H1 (cell line): ENCODE results near the gene CTAGE1. TPM values are rescaled to one million over a fixed set of nuclear protein-coding genes. Genes with fewer than 3 reads are reported as not detected.

Source experiments
- CTCF ChIA-PET: fragments of 300-600 bp; sonication (Branson Sonifier 250); formaldehyde crosslinking; loops from one replicate; lab custom pipeline; 2021; ENCODE audit not compliant: partially characterized antibody; lab: Charles Lee
- POLR2A ChIA-PET: fragments of 300-600 bp; sonication (Branson Sonifier 250); formaldehyde crosslinking; loops from one replicate; lab custom pipeline; 2021; ENCODE audit warnings: inconsistent platforms; ENCODE audit not compliant: partially characterized antibody; lab: Charles Lee
- DNase-seq, 2 experiments: peaks; one replicate each; pipeline versions ENCODE4 v3.0.0 to v3.0.0-alpha.2; 2010 to 2022; ENCODE audit warnings: low spot score in 2 of 2, low read depth in 1 of 2, mixed read lengths in 1 of 2
- FAIRE-seq: peaks from 2 replicates; lab custom pipeline; 2011; peaks lifted over from hg19 to GRCh38; lab: Jason Lieb, UNC
- H2AFZ ChIP-seq: 2 replicates; pipeline ENCODE4 v1.8.1; 2012; ENCODE audit warnings: low read length, inconsistent platforms
- H2AK5ac ChIP-seq: 2 replicates; pipeline ENCODE4 v1.6.1; 2013; ENCODE audit warnings: low read depth, low read length
- H2BK120ac ChIP-seq: replicated peaks from 2 replicates; pipeline ENCODE3; 2013; ENCODE audit warnings: low read depth, low read length, inconsistent platforms
- H2BK12ac ChIP-seq: 2 replicates; pipeline ENCODE4 v1.6.1; 2013; ENCODE audit warnings: low read depth, low read length
- H2BK15ac ChIP-seq: 2 replicates; pipeline ENCODE4 v1.6.1; 2013; ENCODE audit warnings: low read length
- H2BK20ac ChIP-seq: 2 replicates; pipeline ENCODE4 v1.6.1; 2013; ENCODE audit warnings: low read length
- H2BK5ac ChIP-seq: 2 replicates; pipeline ENCODE4 v1.6.1; 2013; ENCODE audit warnings: low read depth, low read length
- H3K14ac ChIP-seq: 2 replicates; pipeline ENCODE4 v1.6.1; 2013; ENCODE audit warnings: inconsistent platforms; ENCODE audit not compliant: insufficient read length
- H3K18ac ChIP-seq: 2 replicates; pipeline ENCODE4 v1.6.1; 2013; ENCODE audit warnings: low read length; ENCODE audit errors: extremely low read depth
- H3K23ac ChIP-seq: 2 replicates; pipeline ENCODE4 v1.6.1; 2013; ENCODE audit warnings: inconsistent platforms; ENCODE audit not compliant: insufficient read length
- H3K23me2 ChIP-seq: 2 replicates; pipeline ENCODE4 v1.6.1; 2013; ENCODE audit warnings: low read depth, low read length
- H3K27ac ChIP-seq: 2 replicates; pipeline ENCODE4 v1.6.1; 2011; ENCODE audit warnings: low read depth, low read length, inconsistent platforms
- H3K27me3 ChIP-seq, 4 experiments: replicated peaks in 1 of 4; 1 replicate in 1 of 4; 2 replicates in 3 of 4; pipeline versions ENCODE4 v1.6.1 to v1.8.1; 2011 to 2013; ENCODE audit warnings: low read length in 3 of 4, mild to moderate bottlenecking in 3 of 4, inconsistent platforms in 2 of 4, mixed read lengths in 2 of 4, moderate library complexity in 1 of 4; ENCODE audit not compliant: control insufficient read depth in 3 of 4, insufficient read depth in 3 of 4; ENCODE audit errors: extremely low read depth in 1 of 4
- H3K36me3 ChIP-seq, 4 experiments: 2 replicates each; pipeline versions ENCODE4 v1.6.1 to v1.8.1; 2011 to 2013; ENCODE audit warnings: mild to moderate bottlenecking in 4 of 4, low read length in 3 of 4, moderate library complexity in 2 of 4, control low read depth in 1 of 4, inconsistent platforms in 1 of 4; ENCODE audit not compliant: insufficient read depth in 4 of 4, control insufficient read depth in 2 of 4
- H3K4ac ChIP-seq: replicated peaks from 2 replicates; pipeline ENCODE3; 2013; ENCODE audit warnings: low read length, low read depth, mixed read lengths, inconsistent platforms; ENCODE audit not compliant: insufficient read length
- H3K4me1 ChIP-seq, 4 experiments: replicated peaks in 1 of 4; 1 replicate in 1 of 4; 2 replicates in 3 of 4; pipeline versions ENCODE4 v1.6.1 to v1.8.1; 2011 to 2013; ENCODE audit warnings: low read length in 3 of 4, inconsistent platforms in 2 of 4, mixed read lengths in 1 of 4; ENCODE audit not compliant: insufficient read depth in 4 of 4, control insufficient read depth in 3 of 4
- H3K4me2 ChIP-seq, 2 experiments: 2 replicates each; pipeline versions ENCODE4 v1.6.1 to v1.8.1; 2011 to 2013; ENCODE audit warnings: low read depth in 2 of 2, low read length in 2 of 2, control low read depth in 1 of 2, inconsistent platforms in 1 of 2, mild to moderate bottlenecking in 1 of 2; ENCODE audit not compliant: insufficient read depth in 1 of 2
- H3K4me3 ChIP-seq, 4 experiments: fragments of 200-600, 300-600 bp in 1 of 4; sonication (generic), shearing (Covaris generic), sonication (Bioruptor Twin) in 1 of 4; 2 replicates each; pipeline versions ENCODE4 v1.5.1 to v1.8.1; 2011 to 2016; ENCODE audit warnings: low read length in 4 of 4, low read depth in 3 of 4, control low read depth in 2 of 4, inconsistent platforms in 2 of 4, mild to moderate bottlenecking in 2 of 4, mixed read lengths in 1 of 4, moderate library complexity in 1 of 4; ENCODE audit not compliant: insufficient read depth in 2 of 4; ENCODE audit errors: extremely low read depth in 1 of 4
- H3K56ac ChIP-seq: replicated peaks from 2 replicates; pipeline ENCODE3; 2013; ENCODE audit warnings: low read depth, mild to moderate bottlenecking, mixed read lengths, low read length, inconsistent platforms; ENCODE audit not compliant: insufficient read length
- H3K79me1 ChIP-seq: 2 replicates; pipeline ENCODE4 v1.6.1; 2013; ENCODE audit warnings: low read depth, low read length, control low read depth
- H3K79me2 ChIP-seq, 2 experiments: 2 replicates each; pipeline versions ENCODE4 v1.6.1 to v1.8.1; 2012 to 2013; ENCODE audit warnings: low read length in 2 of 2, mild to moderate bottlenecking in 2 of 2, inconsistent platforms in 1 of 2; ENCODE audit not compliant: insufficient read depth in 2 of 2, control insufficient read depth in 1 of 2
- H3K9ac ChIP-seq, 4 experiments: replicated peaks in 1 of 4; 1 replicate in 1 of 4; 2 replicates in 3 of 4; pipeline versions ENCODE4 v1.6.1 to v1.8.1; 2011 to 2013; ENCODE audit warnings: low read depth in 3 of 4, low read length in 3 of 4, control low read depth in 2 of 4, mild to moderate bottlenecking in 2 of 4, moderate library complexity in 2 of 4, inconsistent platforms in 1 of 4; ENCODE audit errors: extremely low read depth in 1 of 4
- H3K9me3 ChIP-seq, 2 experiments: 2 replicates each; pipeline versions ENCODE4 v1.6.1 to v1.8.1; 2012 to 2013; ENCODE audit warnings: mild to moderate bottlenecking in 2 of 2, moderate library complexity in 2 of 2, control low read depth in 1 of 2, inconsistent platforms in 1 of 2, low read depth in 1 of 2, low read length in 1 of 2, mixed read lengths in 1 of 2; ENCODE audit not compliant: insufficient read depth in 2 of 2
- H4K20me1 ChIP-seq, 2 experiments: replicated peaks in 1 of 2; 2 replicates each; pipeline versions ENCODE3 to v1.8.1; 2011 to 2013; ENCODE audit warnings: inconsistent platforms in 2 of 2, low read length in 2 of 2, mild to moderate bottlenecking in 1 of 2; ENCODE audit not compliant: insufficient read depth in 2 of 2, control insufficient read depth in 1 of 2
- H4K5ac ChIP-seq: 2 replicates; pipeline ENCODE4 v1.6.1; 2013; ENCODE audit warnings: low read length, low read depth, mixed read lengths, inconsistent platforms; ENCODE audit not compliant: insufficient read length
- H4K8ac ChIP-seq: 2 replicates; pipeline ENCODE4 v1.8.0; 2013; ENCODE audit warnings: mild to moderate bottlenecking, moderate library complexity, low read length, inconsistent platforms; ENCODE audit not compliant: insufficient read depth; ENCODE audit errors: extremely low read depth
- H4K91ac ChIP-seq: replicated peaks from 2 replicates; pipeline ENCODE3; 2013; ENCODE audit warnings: low read length, mixed read lengths, inconsistent platforms; ENCODE audit not compliant: insufficient read length
- CBX5 ChIP-seq: fragments of 300-800, 300-1000 bp; sonication (generic); IDR thresholded peaks from 2 replicates; pipeline ENCODE4 v1.7.1; 2016; ENCODE audit warnings: antibody characterized with exemption, low read length, low read depth
- CTBP2 ChIP-seq: IDR thresholded peaks from 2 replicates; pipeline ENCODE4 v1.7.0; 2011; ENCODE audit warnings: borderline replicate concordance, mild to moderate bottlenecking, moderate library complexity, mixed read lengths, low read length; ENCODE audit not compliant: insufficient read depth, insufficient read length
- CTCF ChIP-seq, 3 experiments: IDR thresholded peaks; 1 replicate in 2 of 3; 2 replicates in 1 of 3; pipeline versions ENCODE4 v1.5.1 to v1.6.1; 2011; ENCODE audit warnings: low read length in 3 of 3, mild to moderate bottlenecking in 3 of 3, inconsistent platforms in 2 of 3, low read depth in 1 of 3, moderate library complexity in 1 of 3; ENCODE audit not compliant: insufficient read depth in 1 of 3; ENCODE audit errors: control extremely low read depth in 1 of 3
- EZH2 ChIP-seq: fragments of 200-600 bp; sonication (generic); IDR thresholded peaks from 2 replicates; pipeline ENCODE4 v1.7.1; 2012; ENCODE audit warnings: low read depth, mild to moderate bottlenecking, moderate library complexity, low read length, inconsistent platforms; ENCODE audit not compliant: severe bottlenecking
- POU5F1 ChIP-seq: IDR thresholded peaks from 2 replicates; pipeline ENCODE4 v1.6.1; 2011; ENCODE audit warnings: low read depth, mild to moderate bottlenecking, low read length, moderate library complexity
- RBBP5 ChIP-seq: IDR thresholded peaks from 2 replicates; pipeline ENCODE4 v1.7.1; 2012; ENCODE audit warnings: low read depth, mild to moderate bottlenecking, inconsistent platforms, low read length, moderate library complexity, borderline replicate concordance
- RNF2 ChIP-seq: fragments of 200-900, 300-1000 bp; sonication (generic); IDR thresholded peaks from 2 replicates; pipeline ENCODE4 v1.7.1; 2016; ENCODE audit warnings: borderline replicate concordance, low read depth, mild to moderate bottlenecking, antibody characterized with exemption, low read length; ENCODE audit not compliant: poor library complexity, severe bottlenecking; ENCODE audit errors: missing control alignments
- RXRA ChIP-seq: IDR thresholded peaks from 2 replicates; pipeline ENCODE4 v1.6.1; 2011; ENCODE audit warnings: low read depth, mild to moderate bottlenecking, low read length, moderate library complexity; ENCODE audit not compliant: insufficient read depth
- TAF1 ChIP-seq: IDR thresholded peaks from 2 replicates; pipeline ENCODE4 v1.6.1; 2011; ENCODE audit warnings: mild to moderate bottlenecking, low read depth, low read length
- TCF12 ChIP-seq: IDR thresholded peaks from 2 replicates; pipeline ENCODE4 v1.6.1; 2011; ENCODE audit warnings: low read depth, mild to moderate bottlenecking, low read length
- ZNF274 ChIP-seq: IDR thresholded peaks from 2 replicates; pipeline ENCODE4 v1.7.0; 2012; ENCODE audit warnings: low read length, borderline replicate concordance; ENCODE audit errors: extremely low read depth
- WGBS, 2 experiments: shearing (Covaris generic) in 1 of 2; methylation state at CpG; one replicate each; pipeline versions ENCODE4 v1.1.6 to v1.1.7; 2013 to 2015; ENCODE audit warnings: low lambda C conversion rate in 2 of 2, mixed read lengths in 2 of 2, inconsistent platforms in 1 of 2, low coverage in 1 of 2, missing lambda C conversion rate in 1 of 2; ENCODE audit not compliant: insufficient replicate concordance in 2 of 2, insufficient coverage in 1 of 2, insufficient read length in 1 of 2; ENCODE audit errors: extremely low coverage in 1 of 2, missing lambda C conversion rate in 1 of 2; 5-methylcytosine and 5-hydroxymethylcytosine counted together
- polyA plus RNA-seq, 7 experiments: library from polyadenylated mRNA; depleted of rRNA in 3 of 7; stranded (reverse) in 5 of 7; unstranded in 2 of 7; fragments of >200 nt in 5 of 7; fragments of 200-250 nt in 2 of 7; gene quantifications; 1 replicate in 5 of 7; 2 replicates in 1 of 7; 4 replicates in 1 of 7; pipeline versions ENCODE4 v1.2.1 to v1.2.3, GENCODE V29; 2011 to 2013; ENCODE audit warnings: missing spikeins in 2 of 7, mixed read lengths in 2 of 7
- total RNA-seq: library from RNA; stranded (reverse); fragmentation: NEBNext Ultra II Directional; extraction: Animal tissue kit (Norgen Biotek cat#: 25700); gene quantifications from 2 replicates; pipeline ENCODE4 v1.2.1, GENCODE V29; 2021

CTAGE1 gene
- total and polyA plus RNA-seq, 2 of the 8 experiments (the other 6 are each of a cell fraction or from before 2014, with no cell fraction given), result not detected

GRCh38 chr18:22446911-22447310 is 29.2 kb upstream of the CTAGE1 start:
- Histone ChIP-seq H3K9me3 (no peaks in the 10 kb centered on the region), H3K14ac (no peak overlapping the region), H4K8ac (no peak overlapping the region), H3K4me1 (peaks cover 0 to 7% (median 0%) of the 10 kb centered on the region in 4 experiments; a peak in 1 of 7 replicates), H3K9ac (no peak overlapping the region), H4K91ac (no peak overlapping the region), H2BK120ac (no peak overlapping the region), H3K36me3 (no peaks in the 10 kb centered on the region), H3K18ac (no peak overlapping the region), H3K79me2 (no peaks in the 10 kb centered on the region), H3K4me2 (no peak overlapping the region), H3K4me3 (no peak overlapping the region), H4K5ac (no peak overlapping the region), H4K20me1 (no peaks in the 10 kb centered on the region), H2BK20ac (no peak overlapping the region), H2BK5ac (no peak overlapping the region), H3K79me1 (no peaks in the 10 kb centered on the region), H2AK5ac (no peak overlapping the region), H3K23ac (no peak overlapping the region), H3K27ac (no peak overlapping the region), H2BK15ac (no peak overlapping the region), H3K27me3 (peaks cover 0 to 1% (median 0%) of the 10 kb centered on the region in 4 experiments; a peak in 1 of 7 replicates), H3K23me2 (no peaks in the 10 kb centered on the region), H3K4ac (no peak overlapping the region), H2BK12ac (no peak overlapping the region), H3K56ac (no peak overlapping the region), H2AFZ (no peak overlapping the region)
- CTCF ChIA-PET, result interaction anchor here (0.5 kb wide), 1 partner anchor 268 kb away, joined by 3 read pairs; no protein-coding TSS in a partner anchor
- FAIRE-seq (no peak), DNase-seq (no peak)
- WGBS, 2 experiments, result 77% methylated on average over 4 of the region's 4 CpGs; no CpG with 5 or more reads in 1 of the 2 experiments
- POLR2A ChIA-PET, result no interaction called here
- TF ChIP-seq RXRA (no peak), RNF2 (no peak), CTCF (IDR thresholded peaks at IDR 0.05; ENCODE audit: control extremely low read depth in 1 of 3, insufficient read depth in 1 of 3, low read depth in 1 of 3, low read length in 3 of 3) (no peak), CBX5 (no peak), TCF12 (no peak), EZH2 (no peak), POU5F1 (no peak), CTBP2 (no peak), TAF1 (no peak), ZNF274 (no peak), RBBP5 (no peak)
